Fibroblast of lung (primary cell): Measurements from ENCODE around the gene NR5A1. TPM values are rescaled to one million over a fixed set of nuclear protein-coding genes. Genes with fewer than 3 reads are reported as not detected.

ENCODE experiments used
- DNase-seq, 2 donors: peaks; one replicate each; pipeline versions ENCODE4 v3.0.0 to v3.0.0-alpha.2; 2010; ENCODE audit warnings: low read depth in 2 of 2
- H2AFZ ChIP-seq: 2 replicates; pipeline ENCODE4 v1.5.1; 2012; ENCODE audit warnings: low read length, control low read depth, inconsistent platforms
- H3K27ac ChIP-seq: 2 replicates; pipeline ENCODE4 v1.5.1; 2011; ENCODE audit warnings: low read length, control low read depth; ENCODE audit not compliant: insufficient read depth
- H3K27me3 ChIP-seq: 2 replicates; pipeline ENCODE4 v1.5.1; 2011; ENCODE audit warnings: mild to moderate bottlenecking, low read length; ENCODE audit not compliant: control insufficient read depth, insufficient read depth
- H3K36me3 ChIP-seq: 2 replicates; pipeline ENCODE4 v1.5.1; 2011; ENCODE audit warnings: low read length; ENCODE audit not compliant: control insufficient read depth, insufficient read depth
- H3K4me1 ChIP-seq: 2 replicates; pipeline ENCODE4 v1.5.1; 2011; ENCODE audit warnings: low read length; ENCODE audit not compliant: control insufficient read depth, insufficient read depth; ENCODE audit errors: extremely low read depth
- H3K4me2 ChIP-seq: 2 replicates; pipeline ENCODE4 v1.5.1; 2011; ENCODE audit warnings: low read length, control low read depth; ENCODE audit not compliant: insufficient read depth; ENCODE audit errors: extremely low read depth
- H3K4me3 ChIP-seq, 4 experiments: fragments of 200-600 bp in 1 of 4; sonication (generic) in 1 of 4; replicated peaks in 1 of 4; 2 replicates each; pipeline ENCODE4 v1.5.1; 2011 to 2016; ENCODE audit warnings: low read length in 4 of 4, low read depth in 3 of 4, mild to moderate bottlenecking in 3 of 4, control low read depth in 2 of 4, inconsistent platforms in 1 of 4, mixed read lengths in 1 of 4; ENCODE audit not compliant: insufficient read depth in 1 of 4; ENCODE audit errors: control extremely low read depth in 1 of 4
- H3K79me2 ChIP-seq: 2 replicates; pipeline ENCODE4 v1.5.1; 2012; ENCODE audit warnings: mild to moderate bottlenecking, low read length, inconsistent platforms; ENCODE audit not compliant: control insufficient read depth, insufficient read depth
- H3K9ac ChIP-seq: 2 replicates; pipeline ENCODE4 v1.5.1; 2011; ENCODE audit warnings: mild to moderate bottlenecking, low read length, control low read depth; ENCODE audit not compliant: insufficient read depth
- H3K9me3 ChIP-seq: 2 replicates; pipeline ENCODE4 v1.5.1; 2012; ENCODE audit warnings: low read depth, low read length; ENCODE audit not compliant: control insufficient read depth, insufficient read depth
- H4K20me1 ChIP-seq: 2 replicates; pipeline ENCODE4 v1.5.1; 2011; ENCODE audit warnings: low read length; ENCODE audit not compliant: control insufficient read depth, insufficient read depth; ENCODE audit errors: extremely low read depth
- EZH2 ChIP-seq: IDR thresholded peaks from 2 replicates; pipeline ENCODE4 v1.5.1; 2012; ENCODE audit warnings: low read length, control low read depth, mild to moderate bottlenecking; ENCODE audit errors: missing control alignments
- polyA plus RNA-seq, 2 donors: library from polyadenylated mRNA; depleted of rRNA in 1 of 2; stranded (reverse) in 1 of 2; unstranded in 1 of 2; fragments of >200 nt; gene quantifications; 2 replicates each; pipeline ENCODE4 v1.2.1, GENCODE V29; 2011 to 2012; ENCODE audit warnings: missing spikeins in 1 of 2
- total RNA-seq: library from RNA; depleted of rRNA; stranded (reverse); fragments of >200 nt; gene quantifications from 2 replicates; pipeline ENCODE4 v1.2.1, GENCODE V29; 2014
- TF ChIP-seq, protein P1 (sequence below), 2 donors: IDR thresholded peaks in 1 of 2; conservative IDR thresholded peaks in 1 of 2; 1 replicate in 1 of 2; 2 replicates in 1 of 2; pipeline ENCODE4 v1.5.1; 2011 to 2012; ENCODE audit warnings: low read length in 2 of 2, control low read depth in 1 of 2, inconsistent platforms in 1 of 2, low read depth in 1 of 2, mild to moderate bottlenecking in 1 of 2

Gene NR5A1
- total and polyA plus RNA-seq, 2 donors (not counting 1 experiment from before 2014, with no cell fraction given) = not detected

DNA sequence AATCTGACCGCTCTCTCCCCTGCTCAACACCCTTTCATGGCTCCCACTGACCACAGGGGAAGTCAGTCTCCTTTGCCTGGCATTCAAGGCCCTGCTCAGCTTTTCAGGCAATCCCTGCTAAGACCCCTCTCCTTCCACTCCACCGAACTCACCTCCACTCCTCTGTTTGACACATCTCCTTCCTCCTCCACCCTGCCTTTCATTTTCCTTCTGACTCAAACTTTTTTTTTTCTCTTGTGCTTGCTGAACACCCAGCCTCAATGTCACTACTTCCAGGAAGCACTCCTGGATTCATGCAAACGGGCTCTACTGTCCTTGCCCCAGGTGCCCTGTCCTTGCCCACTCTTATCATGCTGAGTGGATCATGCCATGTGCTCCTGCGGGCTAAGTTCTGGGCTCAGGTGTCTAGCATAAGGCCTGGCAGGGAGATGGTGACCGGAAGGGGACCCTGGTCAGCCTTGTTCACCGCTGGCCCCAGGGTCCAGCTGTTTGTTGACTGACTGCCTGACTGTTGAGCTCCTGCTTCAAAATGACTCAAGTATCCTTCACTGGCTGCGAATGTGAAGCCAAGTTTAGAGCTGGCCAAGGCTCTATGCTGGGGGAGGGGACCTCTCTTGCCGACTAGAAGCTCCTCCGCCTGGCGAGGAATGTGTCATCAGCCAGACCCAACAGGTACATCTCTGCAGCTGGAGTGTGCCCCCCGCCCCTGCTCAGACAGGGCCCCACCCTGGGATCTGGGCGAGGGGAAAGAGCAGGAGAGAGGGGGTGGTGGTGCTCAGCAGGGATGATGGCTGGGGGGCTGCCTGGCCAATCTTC, 6.2 kb downstream of the NR5A1 start:
- Histone ChIP-seq H3K9ac (no peak overlapping the region), H4K20me1 (no peaks in the 10 kb centered on the region), H3K9me3 (no peaks in the 10 kb centered on the region), H2AFZ (no peak overlapping the region), H3K27me3 (peaks cover 48% of the 10 kb centered on the region), H3K4me3 (no peak overlapping the region), H3K4me2 (no peak overlapping the region), H3K36me3 (no peaks in the 10 kb centered on the region), H3K27ac (no peak overlapping the region), H3K79me2 (no peaks in the 10 kb centered on the region), H3K4me1 (no peaks in the 10 kb centered on the region)
- TF ChIP-seq, protein P1, sequence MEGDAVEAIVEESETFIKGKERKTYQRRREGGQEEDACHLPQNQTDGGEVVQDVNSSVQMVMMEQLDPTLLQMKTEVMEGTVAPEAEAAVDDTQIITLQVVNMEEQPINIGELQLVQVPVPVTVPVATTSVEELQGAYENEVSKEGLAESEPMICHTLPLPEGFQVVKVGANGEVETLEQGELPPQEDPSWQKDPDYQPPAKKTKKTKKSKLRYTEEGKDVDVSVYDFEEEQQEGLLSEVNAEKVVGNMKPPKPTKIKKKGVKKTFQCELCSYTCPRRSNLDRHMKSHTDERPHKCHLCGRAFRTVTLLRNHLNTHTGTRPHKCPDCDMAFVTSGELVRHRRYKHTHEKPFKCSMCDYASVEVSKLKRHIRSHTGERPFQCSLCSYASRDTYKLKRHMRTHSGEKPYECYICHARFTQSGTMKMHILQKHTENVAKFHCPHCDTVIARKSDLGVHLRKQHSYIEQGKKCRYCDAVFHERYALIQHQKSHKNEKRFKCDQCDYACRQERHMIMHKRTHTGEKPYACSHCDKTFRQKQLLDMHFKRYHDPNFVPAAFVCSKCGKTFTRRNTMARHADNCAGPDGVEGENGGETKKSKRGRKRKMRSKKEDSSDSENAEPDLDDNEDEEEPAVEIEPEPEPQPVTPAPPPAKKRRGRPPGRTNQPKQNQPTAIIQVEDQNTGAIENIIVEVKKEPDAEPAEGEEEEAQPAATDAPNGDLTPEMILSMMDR (conservative IDR thresholded peaks at IDR 0.05 in 1 of 2, IDR thresholded peaks at IDR 0.05 in 1 of 2; ENCODE audit: low read depth in 1 of 2, low read length in 2 of 2) = no peak
- TF ChIP-seq EZH2 = no peak
- DNase-seq = no peak

DNA sequence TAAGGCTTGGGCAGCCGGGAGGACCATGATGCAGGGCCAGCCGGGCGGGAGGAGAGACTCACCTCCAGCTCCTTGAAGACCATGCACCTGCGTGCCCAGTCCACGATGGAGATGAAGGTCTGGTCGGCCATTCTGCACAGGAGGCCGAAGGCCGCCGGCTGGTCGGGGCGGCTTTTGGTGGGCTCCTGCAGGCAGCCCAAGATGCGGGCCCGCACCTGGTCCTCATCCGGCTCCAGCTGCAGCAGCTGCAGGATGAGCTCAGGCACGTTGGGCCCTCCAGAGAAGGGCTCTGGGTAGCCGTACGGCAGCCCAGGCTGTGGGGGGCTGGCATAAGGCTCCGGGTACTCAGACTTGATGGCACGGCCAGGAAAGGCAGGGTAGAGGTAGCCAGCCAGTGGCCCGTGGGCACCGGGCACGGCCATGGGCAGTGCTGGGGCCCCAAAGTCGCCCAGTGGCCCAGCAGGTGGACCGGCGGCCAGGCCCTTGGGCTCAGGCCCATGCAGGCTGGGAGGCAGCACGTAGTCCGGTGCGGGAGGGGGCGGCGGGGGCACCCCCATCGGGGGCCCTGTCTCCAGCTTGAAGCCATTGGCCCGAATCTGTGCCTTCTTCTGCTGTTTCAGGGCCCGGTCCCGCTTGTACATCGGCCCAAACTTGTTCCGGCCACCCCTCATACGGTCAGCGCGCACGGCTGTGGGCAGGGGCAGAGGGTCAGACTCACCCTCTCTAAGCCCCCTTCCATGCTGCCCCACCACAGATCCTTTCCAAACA, 7.0 kb downstream of the NR5A1 start:
- DNase-seq = no peak
- Histone ChIP-seq H3K4me2 (no peak overlapping the region), H4K20me1 (no peaks in the 10 kb centered on the region)

DNA sequence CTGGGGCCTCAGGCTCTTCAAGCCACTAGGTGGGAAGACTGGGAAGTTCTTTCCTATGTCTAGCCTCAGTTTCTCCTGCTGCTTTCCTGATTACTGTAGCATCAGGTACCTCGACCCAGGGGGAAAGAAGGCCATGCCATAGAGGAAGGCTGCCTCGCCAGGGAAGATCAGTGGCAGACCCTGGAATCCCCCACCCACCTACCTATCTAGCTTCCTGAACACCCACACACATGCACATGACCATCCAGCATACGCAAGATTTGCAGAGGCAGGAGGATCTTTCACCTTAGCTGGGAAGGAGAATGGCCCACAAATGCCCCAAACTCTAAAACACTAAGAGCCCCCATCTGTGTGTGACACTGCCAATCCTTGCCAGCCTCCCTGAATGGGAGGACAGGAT, 8.0 kb downstream of the NR5A1 start:
- H2AFZ ChIP-seq = no peak overlapping the region
- no peak overlapping the region for H3K9ac ChIP-seq
- DNase-seq = no peak
- H3K4me2 ChIP-seq = no peak overlapping the region
- no peaks in the 10 kb centered on the region for H4K20me1 ChIP-seq
- H3K27ac ChIP-seq = no peak overlapping the region
- H3K27me3 ChIP-seq = peaks cover 33% of the 10 kb centered on the region
- no peak overlapping the region for H3K4me3 ChIP-seq
- no peaks in the 10 kb centered on the region for H3K36me3 ChIP-seq
- no peaks in the 10 kb centered on the region for H3K4me1 ChIP-seq
- H3K9me3 ChIP-seq = no peaks in the 10 kb centered on the region
- no peak for TF ChIP-seq EZH2
- TF ChIP-seq, protein P1 (conservative IDR thresholded peaks at IDR 0.05 in 1 of 2, IDR thresholded peaks at IDR 0.05 in 1 of 2; ENCODE audit: low read depth in 1 of 2, low read length in 2 of 2) = no peak
- no peaks in the 10 kb centered on the region for H3K79me2 ChIP-seq

More for the DNA sequence above, 7.0 kb downstream of the NR5A1 start:
- H3K9ac ChIP-seq = no peak overlapping the region
- H3K36me3 ChIP-seq = no peaks in the 10 kb centered on the region
- no peaks in the 10 kb centered on the region for H3K79me2 ChIP-seq
- H2AFZ ChIP-seq = no peak overlapping the region
- TF ChIP-seq, protein P1 (conservative IDR thresholded peaks at IDR 0.05 in 1 of 2, IDR thresholded peaks at IDR 0.05 in 1 of 2; ENCODE audit: low read depth in 1 of 2, low read length in 2 of 2) = no peak
- no peak for TF ChIP-seq EZH2
- H3K4me3 ChIP-seq = no peak overlapping the region
- H3K27ac ChIP-seq = no peak overlapping the region
- no peaks in the 10 kb centered on the region for H3K9me3 ChIP-seq
- H3K4me1 ChIP-seq = no peaks in the 10 kb centered on the region
- H3K27me3 ChIP-seq = peaks cover 40% of the 10 kb centered on the region
